Activated CD4-positive, alpha-beta T cell treated with anti-CD3 and anti-CD28 coated beads, Interleukin-2, amount 10 ng/mL, durations not matched to agents 24 days and 14 days (primary cell): ENCODE data around the gene TMOD2. TPM values are rescaled to one million over a fixed set of nuclear protein-coding genes. Genes with fewer than 3 reads are reported as not detected.

Experiments
- DNase-seq: peaks from one replicate; pipeline ENCODE4 v3.0.0; 2022
- H3K27ac Mint-ChIP-seq: one replicate; pipeline ENCODE4 v1.8.0; 2022; ENCODE audit warnings: mild to moderate bottlenecking, mixed read lengths
- H3K27me3 Mint-ChIP-seq: one replicate; pipeline ENCODE4 v1.8.0; 2022; ENCODE audit warnings: mixed read lengths
- H3K36me3 Mint-ChIP-seq: one replicate; pipeline ENCODE4 v1.8.0; 2022; ENCODE audit warnings: low read depth, mild to moderate bottlenecking, mixed read lengths
- H3K4me1 Mint-ChIP-seq: one replicate; pipeline ENCODE4 v1.8.0; 2021; ENCODE audit warnings: mixed read lengths
- H3K4me3 Mint-ChIP-seq: one replicate; pipeline ENCODE4 v1.8.0; 2022; ENCODE audit warnings: mild to moderate bottlenecking, moderate library complexity, mixed read lengths
- H3K9me3 Mint-ChIP-seq: one replicate; pipeline ENCODE4 v1.8.0; 2021; ENCODE audit warnings: mixed read lengths
- intact Hi-C: fragments of 100-400 bp; cut with micrococcal nuclease; formaldehyde crosslinking; loops from one replicate; pipeline ENCODE4 v1.15.1; 2023
- total RNA-seq: library from RNA; stranded (reverse); gene quantifications from 2 replicates; pipeline ENCODE4 v1.2.3, GENCODE V29; 2022

The TMOD2 gene
- total RNA-seq, 1 donor from 2014 or later = 4.6 TPM

DNA sequence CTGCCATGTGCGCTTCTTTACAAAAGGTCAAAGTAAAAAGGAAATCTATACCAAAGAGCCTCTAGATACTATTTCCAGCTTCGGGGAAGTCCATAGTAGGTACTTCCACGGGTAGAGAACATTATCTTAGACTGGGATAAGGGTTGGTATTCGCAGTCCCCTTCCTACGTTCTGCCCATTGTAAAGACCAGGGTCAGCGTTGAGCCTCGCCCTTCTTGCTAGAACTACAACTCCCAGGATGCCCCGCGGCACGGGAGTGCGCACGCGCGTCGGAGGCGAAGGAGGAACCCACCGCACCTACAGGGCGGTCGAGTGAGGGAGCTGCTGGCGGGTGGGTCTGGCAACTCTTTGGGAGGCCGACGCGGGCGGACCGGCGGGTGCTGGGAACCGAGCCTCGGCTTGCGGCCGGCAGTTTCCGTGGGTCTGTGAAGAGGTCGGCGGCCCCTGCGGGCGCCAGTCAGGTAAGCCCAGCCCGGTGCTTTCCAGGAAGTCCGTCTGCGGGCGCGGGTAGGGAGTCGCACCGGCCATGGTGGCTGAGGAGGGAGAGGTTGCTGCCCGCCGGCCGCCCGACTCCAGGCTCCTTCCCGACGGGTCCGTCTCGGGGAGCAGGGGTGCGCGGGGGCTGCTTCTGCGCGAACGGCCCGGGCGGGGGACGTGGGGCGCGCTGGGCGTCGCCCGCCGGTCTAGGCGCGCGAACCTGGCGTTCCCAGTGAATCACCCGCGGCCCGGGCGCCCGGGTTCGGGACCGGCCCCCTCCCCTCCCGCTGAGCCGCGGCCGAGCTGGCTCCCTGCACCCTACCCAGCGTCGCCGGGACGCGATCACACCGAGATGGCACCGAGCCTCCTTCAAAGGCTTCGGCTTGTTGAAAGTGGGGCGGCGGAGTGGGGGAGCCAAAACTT, 78.2 kb downstream of the TMOD2 start, which contains the start of gene TMOD3:
TMOD3 (plus strand) TSS at position 278 of the 900 bp plus-strand sequence. CDS start 33,232 bp downstream, outside the sequence.
- Mint-ChIP-seq H3K4me1 (peaks cover 36% of the 10 kb centered on the region), H3K4me3 (peak within 1 kb of the TSS; percentile 98), H3K36me3 (peaks cover 9% of the 10 kb centered on the region), H3K9me3 (no peaks in the 10 kb centered on the region), H3K27ac (peak within 1 kb of the TSS; percentile 96), H3K27me3 (peaks cover 22% of the 10 kb centered on the region)
- DNase-seq = peak; percentile 97
- intact Hi-C loops = loop anchor here (1.0 to 5.0 kb wide), 4 partner anchors 35 to 348 kb away; partner anchors contain the start of gene LYSMD2

DNA sequence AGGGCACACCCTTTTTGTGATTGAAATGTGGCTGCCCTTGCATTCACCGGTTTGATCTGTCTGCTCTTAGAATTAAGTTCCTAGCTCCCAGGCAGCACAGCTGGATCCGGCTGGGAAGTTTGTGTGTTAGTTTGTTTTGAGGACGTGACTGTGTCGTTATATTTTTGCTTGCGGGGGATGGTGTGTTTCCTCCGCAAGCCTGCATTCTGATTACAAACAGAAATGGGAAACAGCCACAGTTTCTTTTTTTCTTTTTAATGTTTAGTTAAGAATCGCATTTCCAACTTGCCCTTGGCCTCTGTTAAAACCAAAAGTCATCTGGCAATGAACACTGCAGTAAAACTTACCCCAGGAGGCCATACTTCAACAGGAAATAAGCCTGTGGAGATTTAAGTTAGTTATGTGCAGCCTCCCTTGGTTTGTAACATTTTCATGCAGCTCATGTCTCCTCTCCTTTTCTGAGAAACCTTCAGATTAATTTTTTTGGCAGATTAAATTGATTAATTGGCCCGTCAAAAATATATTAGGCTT, 78.9 kb downstream of the TMOD2 start:
- intact Hi-C loops = loop anchor here (1.0 to 5.0 kb wide), 4 partner anchors 34 to 347 kb away; partner anchors contain the start of gene LYSMD2
- no peak for DNase-seq
- Mint-ChIP-seq H3K27me3 (peaks cover 16% of the 10 kb centered on the region), H3K4me1 (peaks cover 40% of the 10 kb centered on the region), H3K9me3 (no peaks in the 10 kb centered on the region), H3K4me3 (peak overlapping the region; percentile 98), H3K36me3 (peaks cover 10% of the 10 kb centered on the region), H3K27ac (peak overlapping the region; percentile 96)

DNA sequence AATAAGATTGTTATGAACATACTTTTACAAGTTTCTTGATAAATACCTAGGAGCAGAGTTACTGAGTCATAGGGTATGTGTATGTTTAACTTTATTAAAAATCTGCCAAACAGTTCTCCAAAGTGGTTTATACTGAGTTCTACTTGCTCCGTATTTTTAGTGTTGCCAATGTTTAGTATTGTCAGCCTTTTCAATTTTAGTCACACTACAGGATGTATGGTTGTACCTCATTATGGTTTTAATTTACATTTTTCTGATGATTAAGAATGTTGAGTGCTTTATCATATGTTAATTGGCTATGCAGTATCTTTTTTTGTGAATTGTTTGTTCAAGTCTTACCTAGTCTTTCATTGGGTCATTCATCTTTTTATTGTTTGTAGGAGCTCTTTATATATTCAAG, 82.4 kb downstream of the TMOD2 start:
- peaks cover 66% of the 10 kb centered on the region for H3K4me1 Mint-ChIP-seq
- H3K9me3 Mint-ChIP-seq = no peaks in the 10 kb centered on the region
- peaks cover 15% of the 10 kb centered on the region for H3K36me3 Mint-ChIP-seq
- DNase-seq = no peak
- H3K4me3 Mint-ChIP-seq = peak overlapping the region; percentile 28
- H3K27ac Mint-ChIP-seq = no peak overlapping the region
- intact Hi-C loops = loop anchor here (5.0 kb wide), 3 partner anchors 96 to 344 kb away; partner anchors contain the start of gene LYSMD2
- H3K27me3 Mint-ChIP-seq = no peaks in the 10 kb centered on the region

DNA sequence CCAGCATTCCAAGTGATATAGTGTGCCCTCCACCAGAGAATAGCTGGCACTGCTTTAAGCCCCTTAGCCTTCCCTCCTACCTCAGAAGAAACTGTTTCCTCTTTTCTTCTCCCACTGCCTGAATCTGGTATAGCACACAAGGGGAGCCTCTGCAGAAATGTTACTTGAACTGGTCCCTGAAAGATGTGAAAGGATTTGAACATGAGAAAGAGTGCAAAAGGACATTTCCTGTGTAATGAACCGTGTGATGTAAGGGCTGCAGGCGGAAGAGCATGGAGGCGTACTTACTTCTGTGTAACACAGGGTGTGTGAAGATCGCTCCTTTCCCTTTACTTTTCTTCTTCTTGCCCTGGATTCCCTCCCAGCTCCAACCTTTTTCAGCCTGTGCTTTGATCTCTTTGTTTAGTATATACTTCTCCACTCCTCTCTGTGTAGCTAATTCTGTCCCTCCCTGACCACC, 86.4 kb downstream of the TMOD2 start:
- H3K9me3 Mint-ChIP-seq = no peaks in the 10 kb centered on the region
- H3K27ac Mint-ChIP-seq = peak overlapping the region; percentile 64
- H3K4me1 Mint-ChIP-seq = peaks cover 66% of the 10 kb centered on the region
- no peaks in the 10 kb centered on the region for H3K27me3 Mint-ChIP-seq
- H3K4me3 Mint-ChIP-seq = peak overlapping the region; percentile 72
- peaks cover 12% of the 10 kb centered on the region for H3K36me3 Mint-ChIP-seq
- intact Hi-C loops = no loop called here
- peak; percentile 67 for DNase-seq

DNA sequence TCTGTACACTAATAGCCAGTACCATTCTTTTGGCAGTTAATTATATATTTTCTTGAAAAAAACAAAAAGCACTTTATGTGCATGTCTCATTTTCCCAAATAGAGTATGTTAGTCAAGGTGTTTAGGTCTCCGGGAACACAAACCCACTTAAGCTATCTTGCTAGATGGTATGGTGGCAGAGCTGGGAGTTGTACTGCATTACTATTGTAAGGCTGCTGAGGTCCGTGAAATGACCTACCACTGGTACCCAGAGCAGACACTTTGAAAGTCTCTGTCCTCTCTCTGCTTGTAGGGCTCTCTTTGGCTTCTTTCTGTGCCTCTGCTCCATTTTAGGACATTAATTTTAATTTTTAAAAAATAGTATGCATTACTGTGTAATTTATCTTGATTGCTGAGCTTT, 86.9 kb downstream of the TMOD2 start:
- H3K27ac Mint-ChIP-seq = peak overlapping the region; percentile 64
- DNase-seq = no peak
- H3K4me1 Mint-ChIP-seq = peaks cover 68% of the 10 kb centered on the region
- no peaks in the 10 kb centered on the region for H3K9me3 Mint-ChIP-seq
- H3K27me3 Mint-ChIP-seq = no peaks in the 10 kb centered on the region
- peaks cover 12% of the 10 kb centered on the region for H3K36me3 Mint-ChIP-seq
- intact Hi-C loops = no loop called here
- H3K4me3 Mint-ChIP-seq = peak overlapping the region; percentile 72

DNA sequence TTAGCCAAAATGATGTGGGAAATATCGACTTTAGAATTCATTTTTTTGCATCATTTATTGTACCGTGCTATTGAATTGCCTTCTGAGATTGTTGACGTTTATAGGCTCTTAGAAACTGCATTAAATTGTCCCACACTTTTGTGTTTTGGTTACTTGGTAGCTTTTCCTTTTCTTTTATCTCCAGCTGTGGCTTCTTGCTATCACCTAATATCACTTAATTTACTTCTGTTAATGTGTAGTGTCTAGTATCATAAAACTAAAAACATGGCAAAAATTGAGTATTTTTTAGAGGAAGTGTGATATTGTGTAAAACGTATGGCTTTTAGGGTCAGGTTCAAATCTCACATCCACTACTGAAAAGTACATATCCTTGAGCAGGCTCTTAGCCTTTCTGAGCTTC, 89.3 kb downstream of the TMOD2 start:
- H3K27me3 Mint-ChIP-seq = no peaks in the 10 kb centered on the region
- H3K36me3 Mint-ChIP-seq = peaks cover 11% of the 10 kb centered on the region
- intact Hi-C loops = no loop called here

DNA sequence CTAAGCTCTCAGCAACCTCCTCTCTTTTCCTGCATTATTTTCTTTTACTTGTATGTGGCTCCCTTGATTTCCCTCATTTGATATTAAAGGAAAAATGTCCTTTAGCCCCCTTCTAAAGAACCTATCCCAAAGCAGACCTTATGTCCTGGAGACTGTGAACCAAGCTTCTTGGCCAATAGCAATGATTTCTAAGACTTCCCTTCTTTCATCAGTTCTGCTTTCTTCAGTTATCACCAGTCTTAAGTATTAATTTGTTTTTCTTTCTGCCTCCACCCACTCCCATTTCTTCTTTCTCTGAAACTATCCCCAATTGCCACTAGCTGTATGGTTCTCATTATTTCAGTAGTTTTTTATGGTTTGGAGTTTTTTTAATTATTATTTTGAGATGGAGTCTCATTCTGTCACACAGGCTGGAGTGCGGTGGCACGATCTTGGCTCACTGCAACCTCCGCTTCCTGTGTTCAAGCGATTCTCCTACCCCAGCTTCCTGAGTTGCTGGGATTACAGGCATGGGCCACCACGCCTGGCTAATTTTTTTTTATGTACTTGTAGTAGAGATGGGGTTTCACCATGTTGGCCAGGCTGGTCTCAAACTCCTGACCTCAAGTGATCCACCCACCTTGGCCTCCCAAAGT, 90.1 kb downstream of the TMOD2 start:
- H3K27me3 Mint-ChIP-seq = no peaks in the 10 kb centered on the region
- no peak overlapping the region for H3K27ac Mint-ChIP-seq
- intact Hi-C loops = no loop called here
- H3K36me3 Mint-ChIP-seq = peaks cover 9% of the 10 kb centered on the region
- no peaks in the 10 kb centered on the region for H3K9me3 Mint-ChIP-seq
- H3K4me1 Mint-ChIP-seq = peaks cover 63% of the 10 kb centered on the region
- DNase-seq = no peak
- H3K4me3 Mint-ChIP-seq = no peak overlapping the region

More for the DNA sequence above, 89.3 kb downstream of the TMOD2 start:
- H3K4me3 Mint-ChIP-seq = no peak overlapping the region
- no peak for DNase-seq
- H3K27ac Mint-ChIP-seq = no peak overlapping the region
- no peaks in the 10 kb centered on the region for H3K9me3 Mint-ChIP-seq
- H3K4me1 Mint-ChIP-seq = peaks cover 63% of the 10 kb centered on the region

DNA sequence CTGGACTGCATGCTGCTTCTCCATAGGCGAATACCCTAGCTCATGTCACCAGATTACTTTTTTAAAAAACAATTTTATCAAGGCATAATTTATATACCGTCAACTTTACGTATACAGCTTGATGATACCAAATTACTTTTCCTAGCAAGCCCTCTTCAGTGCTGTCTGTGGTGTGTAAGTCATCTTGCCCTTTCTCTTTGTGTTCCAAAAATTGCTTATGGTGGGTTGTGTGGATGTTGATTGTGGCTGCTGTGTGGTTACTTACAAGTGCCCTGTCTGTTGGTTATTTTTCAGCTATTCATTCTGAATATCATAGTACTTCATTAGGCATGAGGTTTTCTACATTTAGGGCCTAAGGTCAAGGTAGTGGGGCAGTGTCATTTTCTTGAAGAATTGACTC, 90.9 kb downstream of the TMOD2 start:
- DNase-seq = no peak
- intact Hi-C loops = no loop called here
- Mint-ChIP-seq H3K27me3 (no peaks in the 10 kb centered on the region), H3K36me3 (peaks cover 9% of the 10 kb centered on the region), H3K27ac (peak overlapping the region; percentile 43), H3K9me3 (no peaks in the 10 kb centered on the region), H3K4me1 (peaks cover 61% of the 10 kb centered on the region), H3K4me3 (no peak overlapping the region)

DNA sequence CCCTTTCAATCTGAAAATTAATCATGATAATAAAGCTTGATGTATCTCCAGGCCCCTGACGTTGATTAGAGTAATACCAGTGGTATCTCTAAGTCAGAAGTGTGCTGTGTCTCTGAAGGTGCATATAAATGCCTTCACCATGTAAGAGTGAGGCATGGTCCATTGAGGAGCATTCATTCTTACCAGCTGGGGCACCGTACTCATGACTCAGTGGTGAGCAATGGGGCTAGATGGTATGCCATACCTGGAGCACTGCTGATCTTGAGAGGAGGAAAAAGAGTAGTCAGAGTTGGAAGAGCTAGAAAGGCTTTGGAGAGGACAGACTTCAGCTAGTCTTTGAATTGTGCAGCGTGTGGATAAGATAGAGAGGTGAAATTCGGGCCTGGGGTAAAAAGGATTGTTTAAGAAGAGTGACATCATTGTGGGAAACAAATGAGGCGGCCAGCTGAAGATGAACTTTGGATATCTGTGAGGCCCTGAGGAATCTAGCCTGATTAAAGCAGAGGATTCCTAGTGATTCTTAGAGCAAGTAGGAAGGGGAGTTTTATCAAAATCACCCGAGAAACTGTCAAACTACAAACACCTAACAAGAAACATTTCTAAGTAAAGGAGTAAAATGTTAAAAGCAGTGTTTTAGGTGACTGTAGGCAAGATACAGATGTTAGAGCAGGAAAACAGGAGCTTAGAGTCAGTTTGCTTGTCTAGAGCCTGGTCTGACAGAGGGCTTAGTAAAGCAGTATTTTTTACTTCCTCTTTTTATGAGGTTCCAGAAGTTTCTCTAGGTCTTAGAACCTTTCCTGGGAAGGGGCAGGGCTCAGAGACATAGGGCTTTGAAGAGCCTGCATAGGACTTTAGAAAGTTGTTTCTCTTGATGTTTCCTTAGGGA, 91.7 kb downstream of the TMOD2 start:
- Mint-ChIP-seq H3K4me3 (no peak overlapping the region), H3K27me3 (no peaks in the 10 kb centered on the region), H3K4me1 (peaks cover 53% of the 10 kb centered on the region), H3K27ac (peak overlapping the region; percentile 7), H3K9me3 (no peaks in the 10 kb centered on the region), H3K36me3 (peaks cover 7% of the 10 kb centered on the region)
- intact Hi-C loops = no loop called here
- DNase-seq = no peak

DNA sequence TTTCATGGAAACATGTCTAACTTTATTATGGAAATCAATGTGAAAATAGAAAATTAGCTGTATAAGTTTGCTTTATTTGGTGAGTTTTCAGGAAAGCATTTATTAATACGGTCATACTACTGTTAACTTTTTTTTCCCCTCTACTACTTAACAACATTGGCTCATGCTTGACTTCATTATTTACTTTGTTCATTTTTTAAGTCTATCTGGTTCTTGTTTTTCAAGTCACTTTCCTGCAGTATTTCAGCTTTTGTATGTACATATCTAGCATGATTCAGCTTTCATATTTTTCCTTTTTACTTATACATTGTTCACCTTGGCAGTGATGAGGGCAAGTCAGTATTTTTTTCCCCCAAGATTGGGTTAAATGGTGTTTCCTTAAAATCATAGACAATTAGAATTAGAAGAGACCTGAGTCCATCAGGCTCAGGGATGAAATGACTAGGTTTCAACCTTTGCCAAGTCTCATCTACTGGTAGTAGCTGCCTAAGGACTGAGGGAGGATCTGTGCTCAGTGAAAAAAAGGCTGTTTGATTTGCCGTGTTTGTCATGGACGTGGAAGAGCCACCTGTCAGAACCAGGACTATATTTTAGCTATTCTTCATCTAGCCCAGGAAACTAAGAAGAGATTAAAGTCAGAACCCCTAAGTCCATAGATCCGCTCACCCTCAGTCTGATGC, 93.5 kb downstream of the TMOD2 start:
- Mint-ChIP-seq H3K4me3 (no peak overlapping the region), H3K9me3 (no peaks in the 10 kb centered on the region), H3K4me1 (peaks cover 52% of the 10 kb centered on the region), H3K27me3 (no peaks in the 10 kb centered on the region), H3K36me3 (peaks cover 14% of the 10 kb centered on the region), H3K27ac (no peak overlapping the region)
- intact Hi-C loops = no loop called here
- no peak for DNase-seq

DNA sequence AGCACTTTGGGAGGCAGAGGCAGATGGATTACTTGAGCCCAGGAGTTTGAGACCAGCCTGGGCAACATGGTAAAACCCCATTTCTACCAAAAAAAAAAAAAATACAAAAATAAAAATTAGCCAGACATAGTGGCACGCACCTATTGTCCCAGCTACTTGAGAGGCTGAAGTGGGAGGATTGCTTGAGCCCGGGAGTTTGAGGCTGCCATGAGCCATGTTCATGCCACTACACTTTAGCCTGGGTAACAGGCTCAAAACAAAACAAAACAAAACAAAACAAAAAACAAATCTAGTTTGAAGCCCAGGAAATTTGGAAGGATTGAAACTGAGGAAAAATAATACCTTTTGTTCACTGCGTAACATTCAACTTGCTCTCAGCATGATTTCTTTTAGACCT, 94.7 kb downstream of the TMOD2 start:
- no peak for DNase-seq
- intact Hi-C loops = loop anchor here (1.0 kb wide), 1 partner anchor 18 kb away; no protein-coding TSS in a partner anchor
- Mint-ChIP-seq H3K27me3 (no peaks in the 10 kb centered on the region), H3K27ac (peak overlapping the region; percentile 64), H3K4me1 (peaks cover 53% of the 10 kb centered on the region), H3K36me3 (peaks cover 15% of the 10 kb centered on the region), H3K4me3 (no peak overlapping the region), H3K9me3 (no peaks in the 10 kb centered on the region)

DNA sequence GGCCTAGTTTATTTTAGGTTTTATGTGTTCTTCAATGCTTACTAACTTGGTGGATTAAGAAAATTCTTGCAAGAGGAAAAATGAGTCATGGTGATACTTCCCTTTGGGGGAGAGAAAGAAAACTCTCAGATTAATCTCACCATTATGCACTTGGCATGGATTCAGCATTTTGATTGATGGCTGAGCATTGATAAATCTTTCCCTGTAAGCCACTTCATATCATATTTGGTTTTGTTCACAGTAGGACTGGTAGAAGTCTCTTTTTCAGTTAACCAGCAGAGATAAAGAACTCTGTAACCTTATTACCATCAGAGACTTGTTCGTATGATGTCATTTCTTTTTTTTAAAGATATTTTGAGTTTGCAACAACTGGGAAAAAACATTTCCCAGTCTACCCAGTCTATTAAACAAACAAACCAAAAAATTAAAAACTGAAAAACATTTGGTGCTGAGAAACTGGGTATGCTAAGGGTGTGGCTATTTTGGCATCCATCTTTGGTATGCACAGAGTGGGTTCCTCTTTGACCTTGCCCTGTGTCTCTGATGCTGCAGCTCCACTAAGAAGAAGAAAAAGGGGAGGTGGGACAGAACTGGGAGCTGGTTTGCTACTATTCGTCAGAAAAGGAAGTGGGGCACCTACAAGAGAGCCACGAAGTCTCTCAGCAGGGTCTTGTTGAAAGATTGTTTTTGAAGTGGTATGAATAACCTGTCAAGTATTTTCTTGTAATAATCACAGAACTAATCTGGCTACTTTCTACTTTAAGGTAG, 95.2 kb downstream of the TMOD2 start:
- Mint-ChIP-seq H3K4me3 (peak overlapping the region; percentile 18), H3K4me1 (peaks cover 48% of the 10 kb centered on the region), H3K9me3 (no peaks in the 10 kb centered on the region), H3K27ac (peak overlapping the region; percentile 64), H3K36me3 (peaks cover 15% of the 10 kb centered on the region), H3K27me3 (no peaks in the 10 kb centered on the region)
- intact Hi-C loops = loop anchor here (1.0 kb wide), 1 partner anchor 18 kb away; no protein-coding TSS in a partner anchor
- no peak for DNase-seq
